Measurements from ENCODE around the gene CUEDC1.

- TF ChIP-seq, protein P1, sequence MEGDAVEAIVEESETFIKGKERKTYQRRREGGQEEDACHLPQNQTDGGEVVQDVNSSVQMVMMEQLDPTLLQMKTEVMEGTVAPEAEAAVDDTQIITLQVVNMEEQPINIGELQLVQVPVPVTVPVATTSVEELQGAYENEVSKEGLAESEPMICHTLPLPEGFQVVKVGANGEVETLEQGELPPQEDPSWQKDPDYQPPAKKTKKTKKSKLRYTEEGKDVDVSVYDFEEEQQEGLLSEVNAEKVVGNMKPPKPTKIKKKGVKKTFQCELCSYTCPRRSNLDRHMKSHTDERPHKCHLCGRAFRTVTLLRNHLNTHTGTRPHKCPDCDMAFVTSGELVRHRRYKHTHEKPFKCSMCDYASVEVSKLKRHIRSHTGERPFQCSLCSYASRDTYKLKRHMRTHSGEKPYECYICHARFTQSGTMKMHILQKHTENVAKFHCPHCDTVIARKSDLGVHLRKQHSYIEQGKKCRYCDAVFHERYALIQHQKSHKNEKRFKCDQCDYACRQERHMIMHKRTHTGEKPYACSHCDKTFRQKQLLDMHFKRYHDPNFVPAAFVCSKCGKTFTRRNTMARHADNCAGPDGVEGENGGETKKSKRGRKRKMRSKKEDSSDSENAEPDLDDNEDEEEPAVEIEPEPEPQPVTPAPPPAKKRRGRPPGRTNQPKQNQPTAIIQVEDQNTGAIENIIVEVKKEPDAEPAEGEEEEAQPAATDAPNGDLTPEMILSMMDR (IDR thresholded peaks at IDR 0.05) = no peak
- TF ChIP-seq POLR2A (IDR thresholded peaks at IDR 0.05) = no peak
Measured at GRCh38 chr17:57898487-57899311, 56.5 kb downstream of the CUEDC1 start.

All from lower leg skin (tissue), 3 donors.